Natural killer cell (primary cell): Measurements from ENCODE around the gene NSMCE1. TPM values are rescaled to one million over a fixed set of nuclear protein-coding genes. Genes with fewer than 3 reads are reported as not detected.

ENCODE experiments used
- ATAC-seq, 3 donors: fragments of 150-1000 bp in 2 of 3; fragments of 200-7000 bp in 1 of 3; cut with Tn5 transposase; 1 replicate in 1 of 3; 2 replicates in 2 of 3; pipeline ENCODE4 v1.10.0; 2021; ENCODE audit warnings: mild to moderate bottlenecking in 2 of 3, moderate library complexity in 2 of 3
- DNase-seq, 2 donors: peaks; one replicate each; pipeline versions ENCODE4 v3.0.0 to v3.0.0-alpha.2; 2013 to 2021; ENCODE audit warnings: mixed read lengths in 1 of 2
- H3K27ac ChIP-seq: one replicate; pipeline ENCODE4 v1.5.1; 2013; ENCODE audit warnings: mild to moderate bottlenecking, low read length
- H3K27me3 ChIP-seq: one replicate; pipeline ENCODE4 v1.6.1; 2013; ENCODE audit warnings: low read length; ENCODE audit not compliant: control insufficient read depth, insufficient read depth
- H3K36me3 ChIP-seq: one replicate; pipeline ENCODE4 v1.6.1; 2013; ENCODE audit warnings: low read length; ENCODE audit not compliant: control insufficient read depth, insufficient read depth
- H3K4me1 ChIP-seq: one replicate; pipeline ENCODE4 v1.6.1; 2013; ENCODE audit warnings: low read length; ENCODE audit not compliant: control insufficient read depth, insufficient read depth
- H3K4me3 ChIP-seq: one replicate; pipeline ENCODE4 v1.5.1; 2013; ENCODE audit warnings: low read length
- H3K9me3 ChIP-seq: one replicate; pipeline ENCODE4 v1.6.1; 2013; ENCODE audit warnings: low read length; ENCODE audit not compliant: control insufficient read depth, insufficient read depth
- H3K27ac Mint-ChIP-seq, 2 donors: one replicate each; pipeline ENCODE4 v1.8.0; 2022; ENCODE audit warnings: mild to moderate bottlenecking in 2 of 2, mixed read lengths in 2 of 2, moderate library complexity in 1 of 2
- H3K27me3 Mint-ChIP-seq, 2 donors: one replicate each; pipeline ENCODE4 v1.8.0; 2022; ENCODE audit warnings: low read depth in 2 of 2, mixed read lengths in 2 of 2
- H3K36me3 Mint-ChIP-seq: one replicate; pipeline ENCODE4 v1.8.0; 2022; ENCODE audit warnings: mixed read lengths
- H3K4me1 Mint-ChIP-seq, 2 donors: one replicate each; pipeline ENCODE4 v1.8.0; 2022; ENCODE audit warnings: mixed read lengths in 2 of 2
- H3K4me3 Mint-ChIP-seq: one replicate; pipeline ENCODE4 v1.8.0; 2022; ENCODE audit warnings: mild to moderate bottlenecking, moderate library complexity, mixed read lengths
- H3K9me3 Mint-ChIP-seq, 2 donors: one replicate each; pipeline ENCODE4 v1.8.0; 2022; ENCODE audit warnings: mixed read lengths in 2 of 2
- CTCF ChIP-seq: fragments of 200-600 bp; IDR thresholded peaks from one replicate; pipeline ENCODE4 v1.8.0; 2022; ENCODE audit warnings: antibody characterized with exemption
- WGBS: methylation state at CpG from one replicate; pipeline ENCODE4 v1.1.7; 2013; ENCODE audit warnings: missing lambda C conversion rate; ENCODE audit not compliant: insufficient coverage; 5-methylcytosine and 5-hydroxymethylcytosine counted together
- intact Hi-C: fragments of 100-400 bp; cut with micrococcal nuclease; formaldehyde crosslinking; loops from one replicate; pipeline ENCODE4 v1.14.2; 2022
- total RNA-seq, 4 donors: library from RNA; stranded (reverse); fragments of 120-200 nt in 1 of 4; gene quantifications; one replicate each; pipeline versions ENCODE4 v1.2.3 to v1.2.4, GENCODE V29; 2013 to 2022

The NSMCE1 gene
- total RNA-seq, 3 donors from 2014 or later (not counting 1 experiment from before 2014, with no cell fraction given), result 29.4 to 42.7 (median 37.7) TPM

- no peak overlapping the region for H3K4me3 Mint-ChIP-seq
Observed at GRCh38 chr16:27246439-27246838, 22.1 kb downstream of the NSMCE1 start.

GRCh38 chr16:27245276-27246172 lies 23.0 kb downstream of the NSMCE1 start:
- Histone ChIP-seq H3K27ac (no peak overlapping the region), H3K36me3 (no peaks in the 10 kb centered on the region), H3K9me3 (no peaks in the 10 kb centered on the region), H3K27me3 (no peaks in the 10 kb centered on the region), H3K4me3 (no peak overlapping the region), H3K4me1 (peaks cover 47% of the 10 kb centered on the region)
- intact Hi-C loops, result no loop called here
- 86% methylated on average over 19 of the region's 19 CpGs for WGBS
- DNase-seq, result peak in 1 of 2 donors; percentile 16
- H3K9me3 Mint-ChIP-seq, result no peaks in the 10 kb centered on the region
- no peak for TF ChIP-seq CTCF
- no peak for ATAC-seq
- H3K27ac Mint-ChIP-seq, result no peak overlapping the region
- H3K36me3 Mint-ChIP-seq, result no peaks in the 10 kb centered on the region
- no peaks in the 10 kb centered on the region for H3K27me3 Mint-ChIP-seq
- H3K4me3 Mint-ChIP-seq, result no peak overlapping the region
- peaks cover 35 to 36% of the 10 kb centered on the region in 2 donors for H3K4me1 Mint-ChIP-seq

More at GRCh38 chr16:27246439-27246838, 22.1 kb downstream of the NSMCE1 start:
- H3K36me3 ChIP-seq, result no peaks in the 10 kb centered on the region
- WGBS, result 91% methylated on average over 4 of the region's 4 CpGs
- Mint-ChIP-seq H3K36me3 (no peaks in the 10 kb centered on the region), H3K9me3 (no peaks in the 10 kb centered on the region), H3K4me1 (peaks cover 35 to 36% of the 10 kb centered on the region in 2 donors), H3K27me3 (no peaks in the 10 kb centered on the region), H3K27ac (no peak overlapping the region)
- H3K9me3 ChIP-seq, result no peaks in the 10 kb centered on the region
- H3K4me1 ChIP-seq, result peaks cover 38% of the 10 kb centered on the region
- no peak overlapping the region for H3K4me3 ChIP-seq
- peak in 1 of 2 donors; percentile 1 for DNase-seq
- intact Hi-C loops, result no loop called here
- H3K27ac ChIP-seq, result no peak overlapping the region
- H3K27me3 ChIP-seq, result no peaks in the 10 kb centered on the region
- TF ChIP-seq CTCF, result no peak
- no peak for ATAC-seq

- Histone ChIP-seq H3K4me1 (peaks cover 57% of the 10 kb centered on the region), H3K27ac (peak overlapping the region; percentile 8), H3K27me3 (no peaks in the 10 kb centered on the region), H3K9me3 (no peaks in the 10 kb centered on the region), H3K4me3 (no peak overlapping the region), H3K36me3 (no peaks in the 10 kb centered on the region)
- DNase-seq (no peak), ATAC-seq (no peak)
- H3K36me3 Mint-ChIP-seq, result no peaks in the 10 kb centered on the region
- H3K4me3 Mint-ChIP-seq, result peak overlapping the region; percentile 87
- H3K27me3 Mint-ChIP-seq, result no peaks in the 10 kb centered on the region
- intact Hi-C loops, result no loop called here
- 92% methylated on average over 7 of the region's 7 CpGs for WGBS
- H3K4me1 Mint-ChIP-seq, result peaks cover 38 to 43% of the 10 kb centered on the region in 2 donors
- H3K27ac Mint-ChIP-seq, result peak overlapping the region; percentile 85 to 90
- H3K9me3 Mint-ChIP-seq, result no peaks in the 10 kb centered on the region
- TF ChIP-seq CTCF, result no peak
Observed at GRCh38 chr16:27244363-27244755, 24.2 kb downstream of the NSMCE1 start.
